HG03439 (cell line): ENCODE measurements around the gene TMEM182.

Experiments
- ATAC-seq: cut with Tn5 transposase; IDR thresholded peaks from one replicate; pipeline ENCODE4 v1.9.1; 2021; ENCODE audit warnings: mild to moderate bottlenecking, moderate library complexity; ENCODE audit not compliant: unreplicated experiment

TMEM182 gene

GRCh38 chr2:102761763-102762162, at the start of gene TMEM182:
Gene TMEM182, plus strand, starts transcription at chr2:102762031. Its CDS starts 187 bp downstream, at chr2:102762218.
- no peak for ATAC-seq

GRCh38 chr2:102717308-102718018, 44.4 kb upstream of the TMEM182 start:
- no peak for ATAC-seq

GRCh38 chr2:102718387-102719316, 43.2 kb upstream of the TMEM182 start:
- no peak for ATAC-seq

- ATAC-seq: no peak
These were observed 37.8 kb upstream of the TMEM182 start for GRCh38 chr2:102724016-102724490.

- no peak for ATAC-seq
These were observed 37.3 kb upstream of the TMEM182 start for GRCh38 chr2:102724553-102724952.

- ATAC-seq: no peak
These were observed 35.4 kb upstream of the TMEM182 start for GRCh38 chr2:102726128-102727087.

GRCh38 chr2:102735416-102736109, 26.3 kb upstream of the TMEM182 start:
- ATAC-seq: no peak

- peak; percentile 31 for ATAC-seq
These were observed 25.8 kb upstream of the TMEM182 start for GRCh38 chr2:102736110-102736409.

- peak; percentile 96 for ATAC-seq
These were observed 25.1 kb upstream of the TMEM182 start for GRCh38 chr2:102736410-102737409.

- no peak for ATAC-seq
These were observed 24.4 kb upstream of the TMEM182 start for GRCh38 chr2:102737431-102737830.

- no peak for ATAC-seq
These were observed 18.6 kb upstream of the TMEM182 start for GRCh38 chr2:102743259-102743658.

- no peak for ATAC-seq
These were observed 13.7 kb upstream of the TMEM182 start for GRCh38 chr2:102748107-102748506.

- no peak for ATAC-seq
These were observed 11.9 kb upstream of the TMEM182 start for GRCh38 chr2:102749938-102750337.

GRCh38 chr2:102753563-102754159, 8.2 kb upstream of the TMEM182 start:
- no peak for ATAC-seq

- ATAC-seq: no peak
These were observed 7.2 kb upstream of the TMEM182 start for GRCh38 chr2:102754456-102755145.

GRCh38 chr2:102755284-102755683, 6.5 kb upstream of the TMEM182 start:
- ATAC-seq: no peak

GRCh38 chr2:102758439-102758838, 3.4 kb upstream of the TMEM182 start:
- no peak for ATAC-seq

- ATAC-seq: no peak
These were observed 2.3 kb downstream of the TMEM182 start for GRCh38 chr2:102764083-102764482.
